ENCODE results near the gene CIB1. TPM values are rescaled to one million over a fixed set of nuclear protein-coding genes. Genes with fewer than 3 reads are reported as not detected.

Gene CIB1
- total and polyA plus RNA-seq, 2 experiments from 2014 or later = 53.3 to 163 TPM

DNA sequence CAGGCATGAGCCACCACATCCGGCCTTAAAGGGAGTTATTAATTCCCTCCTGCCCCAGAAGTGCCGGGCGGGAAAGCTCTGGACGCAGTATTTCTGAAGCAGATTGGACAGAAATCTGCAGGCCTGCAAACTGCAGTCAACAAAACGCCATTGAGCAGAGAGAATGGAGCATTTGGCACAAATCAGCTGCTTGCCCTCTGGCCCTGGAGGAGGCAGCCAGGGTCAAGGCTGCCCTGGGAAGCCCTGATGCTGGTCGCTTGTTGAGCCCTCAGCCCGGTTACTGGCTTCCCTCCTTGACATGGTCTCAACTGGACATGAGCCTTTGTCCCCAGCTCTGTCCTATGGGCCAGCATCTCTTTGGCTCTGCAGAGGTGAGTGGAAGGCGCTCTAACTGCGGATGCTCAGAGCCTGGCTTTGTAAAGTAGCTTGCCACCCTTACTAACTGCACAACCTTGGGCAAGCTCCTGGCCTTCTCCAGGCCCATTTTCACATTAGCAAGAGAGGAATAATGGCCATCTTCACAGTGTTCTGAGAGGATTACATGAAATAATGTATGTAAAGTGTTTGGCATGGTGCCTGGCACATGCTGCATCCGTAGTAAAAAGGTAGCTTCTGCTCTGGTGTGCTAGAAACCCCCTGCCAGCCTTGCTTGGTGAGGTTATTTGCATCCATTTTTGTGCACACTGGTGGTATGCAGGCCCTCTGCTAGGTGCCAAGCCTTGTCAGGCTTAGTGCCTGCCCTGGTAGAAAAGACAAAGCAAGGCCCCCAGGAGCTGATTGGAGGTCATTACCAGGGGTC is 28.5 kb downstream of the CIB1 start:
- no peaks in the 10 kb centered on the region for H3K27me3 ChIP-seq
- H4K20me1 ChIP-seq (ENCODE audit: insufficient read depth, poor library complexity, severe bottlenecking) = peaks cover 28% of the 10 kb centered on the region
- 94% methylated on average over 9 of the region's 10 CpGs for WGBS (ENCODE audit: low lambda C conversion rate, missing lambda C conversion rate)
- peaks cover 87% of the 10 kb centered on the region for H3K79me2 ChIP-seq
- TF ChIP-seq EZH2 (IDR thresholded peaks at IDR 0.05; ENCODE audit: borderline replicate concordance) = no peak
- TF ChIP-seq, protein P1, sequence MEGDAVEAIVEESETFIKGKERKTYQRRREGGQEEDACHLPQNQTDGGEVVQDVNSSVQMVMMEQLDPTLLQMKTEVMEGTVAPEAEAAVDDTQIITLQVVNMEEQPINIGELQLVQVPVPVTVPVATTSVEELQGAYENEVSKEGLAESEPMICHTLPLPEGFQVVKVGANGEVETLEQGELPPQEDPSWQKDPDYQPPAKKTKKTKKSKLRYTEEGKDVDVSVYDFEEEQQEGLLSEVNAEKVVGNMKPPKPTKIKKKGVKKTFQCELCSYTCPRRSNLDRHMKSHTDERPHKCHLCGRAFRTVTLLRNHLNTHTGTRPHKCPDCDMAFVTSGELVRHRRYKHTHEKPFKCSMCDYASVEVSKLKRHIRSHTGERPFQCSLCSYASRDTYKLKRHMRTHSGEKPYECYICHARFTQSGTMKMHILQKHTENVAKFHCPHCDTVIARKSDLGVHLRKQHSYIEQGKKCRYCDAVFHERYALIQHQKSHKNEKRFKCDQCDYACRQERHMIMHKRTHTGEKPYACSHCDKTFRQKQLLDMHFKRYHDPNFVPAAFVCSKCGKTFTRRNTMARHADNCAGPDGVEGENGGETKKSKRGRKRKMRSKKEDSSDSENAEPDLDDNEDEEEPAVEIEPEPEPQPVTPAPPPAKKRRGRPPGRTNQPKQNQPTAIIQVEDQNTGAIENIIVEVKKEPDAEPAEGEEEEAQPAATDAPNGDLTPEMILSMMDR (IDR thresholded peaks at IDR 0.05; ENCODE audit: poor library complexity) = no peak
- no peak for TF ChIP-seq EZH2phosphoT487 (IDR thresholded peaks at IDR 0.05; ENCODE audit: low read depth, severe bottlenecking, unreplicated experiment)
- H3K9me2 ChIP-seq (replicated peaks; ENCODE audit: insufficient read depth) = no peaks in the 10 kb centered on the region
- no peak overlapping the region for H3K4me3 ChIP-seq
- no peak overlapping the region for H2AFZ ChIP-seq
- DNase-seq (ENCODE audit: low spot score) = no peak
- H3K36me3 ChIP-seq (replicated peaks; ENCODE audit: insufficient read depth, low read depth) = no peaks in the 10 kb centered on the region
- no peaks in the 10 kb centered on the region for H3K9me3 ChIP-seq (ENCODE audit: low read depth)
- H3K27ac ChIP-seq = no peak overlapping the region
- H3K4me1 ChIP-seq (ENCODE audit: insufficient read depth) = peaks cover 20% of the 10 kb centered on the region
- H3K4me2 ChIP-seq = no peak overlapping the region

DNA sequence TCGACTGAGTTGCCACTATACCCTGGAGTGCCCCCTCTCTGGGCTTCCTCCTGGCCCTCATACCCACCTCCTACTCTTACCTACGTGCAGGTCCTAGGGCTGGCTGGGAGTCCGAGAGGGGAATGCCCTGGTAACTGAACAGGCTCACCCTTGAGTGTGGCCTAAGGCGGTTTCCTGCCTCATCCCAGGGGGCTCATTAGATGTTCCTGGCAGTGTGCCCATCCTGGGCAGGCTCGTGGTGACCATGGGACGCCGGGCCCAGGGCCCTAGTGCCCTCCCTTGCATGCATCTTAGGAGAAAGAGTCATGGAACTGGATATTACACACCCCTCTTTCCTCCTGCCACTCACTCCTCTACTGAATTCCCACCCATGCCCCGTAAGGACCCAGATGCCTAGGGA is 29.8 kb downstream of the CIB1 start:
- no peak for DNase-seq (ENCODE audit: low spot score)
- H3K4me3 ChIP-seq = no peak overlapping the region
- peaks cover 21% of the 10 kb centered on the region for H3K4me1 ChIP-seq (ENCODE audit: insufficient read depth)
- H3K36me3 ChIP-seq (replicated peaks; ENCODE audit: insufficient read depth, low read depth) = no peaks in the 10 kb centered on the region
- H4K20me1 ChIP-seq (ENCODE audit: insufficient read depth, poor library complexity, severe bottlenecking) = peaks cover 28% of the 10 kb centered on the region
- H3K27me3 ChIP-seq = no peaks in the 10 kb centered on the region
- no peak overlapping the region for H3K27ac ChIP-seq
- WGBS (ENCODE audit: low lambda C conversion rate, missing lambda C conversion rate) = 83% methylated on average over 8 of the region's 8 CpGs
- no peaks in the 10 kb centered on the region for H3K9me2 ChIP-seq (replicated peaks; ENCODE audit: insufficient read depth)
- TF ChIP-seq EZH2phosphoT487 (IDR thresholded peaks at IDR 0.05; ENCODE audit: low read depth, severe bottlenecking, unreplicated experiment) = no peak
- TF ChIP-seq EZH2 (IDR thresholded peaks at IDR 0.05; ENCODE audit: borderline replicate concordance) = no peak
- TF ChIP-seq, protein P1 (IDR thresholded peaks at IDR 0.05; ENCODE audit: poor library complexity) = no peak
- no peaks in the 10 kb centered on the region for H3K9me3 ChIP-seq (ENCODE audit: low read depth)
- no peak overlapping the region for H2AFZ ChIP-seq
- peak overlapping the region; percentile 97 for H3K4me2 ChIP-seq
- peaks cover 74% of the 10 kb centered on the region for H3K79me2 ChIP-seq

DNA sequence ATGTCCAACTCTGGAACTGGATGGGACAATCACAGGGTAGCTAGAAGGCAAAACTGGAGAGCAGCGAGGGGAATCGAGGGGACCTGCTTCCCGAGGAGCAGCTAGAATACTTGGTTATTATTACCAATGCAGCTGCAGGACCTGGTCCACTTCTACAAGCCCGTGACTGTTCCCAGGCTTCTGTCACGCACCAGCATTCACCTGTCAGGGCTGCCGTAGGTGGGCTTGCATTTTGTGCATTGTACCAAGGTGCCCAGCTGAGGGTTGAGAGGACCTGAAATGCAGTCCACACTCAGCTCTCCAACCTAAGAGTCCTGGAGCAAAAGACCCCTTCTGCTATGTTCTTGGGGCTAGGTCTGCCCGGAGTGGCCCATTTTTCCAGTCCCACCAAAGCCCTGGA is 30.3 kb downstream of the CIB1 start:
- H4K20me1 ChIP-seq (ENCODE audit: insufficient read depth, poor library complexity, severe bottlenecking) = peaks cover 28% of the 10 kb centered on the region
- H3K4me3 ChIP-seq = no peak overlapping the region
- peak overlapping the region; percentile 97 for H3K4me2 ChIP-seq
- H3K79me2 ChIP-seq = peaks cover 70% of the 10 kb centered on the region
- DNase-seq (ENCODE audit: low spot score) = no peak
- 97% methylated on average over 7 of the region's 7 CpGs for WGBS (ENCODE audit: low lambda C conversion rate, missing lambda C conversion rate)
- H3K27me3 ChIP-seq = no peaks in the 10 kb centered on the region
- H3K9me2 ChIP-seq (replicated peaks; ENCODE audit: insufficient read depth) = no peaks in the 10 kb centered on the region
- H3K9me3 ChIP-seq (ENCODE audit: low read depth) = no peaks in the 10 kb centered on the region
- H3K36me3 ChIP-seq (replicated peaks; ENCODE audit: insufficient read depth, low read depth) = no peaks in the 10 kb centered on the region
- no peak overlapping the region for H3K27ac ChIP-seq
- TF ChIP-seq, protein P1 (IDR thresholded peaks at IDR 0.05; ENCODE audit: poor library complexity) = no peak
- TF ChIP-seq EZH2phosphoT487 (IDR thresholded peaks at IDR 0.05; ENCODE audit: low read depth, severe bottlenecking, unreplicated experiment) (no peak), EZH2 (IDR thresholded peaks at IDR 0.05; ENCODE audit: borderline replicate concordance) (no peak)
- H3K4me1 ChIP-seq (ENCODE audit: insufficient read depth) = peaks cover 21% of the 10 kb centered on the region
- no peak overlapping the region for H2AFZ ChIP-seq
